Measurements from ENCODE around the gene SMARCE1. TPM values are rescaled to one million over a fixed set of nuclear protein-coding genes. Genes with fewer than 3 reads are reported as not detected.

The SMARCE1 gene
- total RNA-seq, 1 experiment from 2014 or later: 57.9 TPM

DNA sequence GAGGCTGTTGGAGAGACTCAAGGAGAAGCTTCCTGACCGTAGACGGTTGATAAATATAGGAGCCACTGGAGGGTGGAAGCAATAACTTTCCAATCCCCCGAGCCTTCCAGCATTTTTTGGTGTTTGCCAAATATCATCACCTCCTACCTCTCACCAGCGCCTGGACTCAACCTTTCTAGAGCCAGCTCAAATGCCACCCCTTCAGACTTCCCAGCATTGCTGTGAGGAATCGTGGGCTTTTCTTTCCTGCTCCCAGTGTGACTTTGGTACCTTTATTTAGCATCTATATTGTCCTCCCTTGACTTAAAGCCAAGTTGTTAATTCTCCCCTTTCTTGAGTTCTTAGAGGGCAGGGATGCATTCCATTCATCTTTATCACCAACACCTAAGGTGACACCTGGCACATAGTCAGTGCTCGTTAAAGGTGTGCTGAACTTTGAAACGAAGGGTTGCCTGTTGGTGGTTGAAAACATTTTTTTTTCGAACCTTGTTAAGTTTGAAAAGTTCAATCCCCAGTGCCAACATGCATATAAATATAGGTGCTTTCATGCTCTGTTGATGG is 47.1 kb downstream of the SMARCE1 start:
- Histone ChIP-seq H3K36me3 (ENCODE audit: low read depth, low read length) (no peaks in the 10 kb centered on the region), H3K27ac (ENCODE audit: low read length) (no peak overlapping the region), H3F3A (ENCODE audit: low read length, unreplicated experiment) (no peaks in the 10 kb centered on the region), H3K9ac (ENCODE audit: low read length) (no peak overlapping the region), H3K79me2 (ENCODE audit: low read length) (no peaks in the 10 kb centered on the region), H3K4me1 (ENCODE audit: insufficient read depth, low read length) (no peaks in the 10 kb centered on the region), H2AFZ (ENCODE audit: low read length) (no peak overlapping the region), H3K9me3 (ENCODE audit: low read length) (no peaks in the 10 kb centered on the region), H3K4me3 (ENCODE audit: low read length) (no peak overlapping the region), H4K20me1 (ENCODE audit: low read length) (no peaks in the 10 kb centered on the region), H3K9me2 (replicated peaks; ENCODE audit: low read length) (no peaks in the 10 kb centered on the region), H3K27me3 (ENCODE audit: low read length) (no peaks in the 10 kb centered on the region), H3K4me2 (ENCODE audit: low read length) (no peak overlapping the region)
- ATAC-seq (no peak), DNase-seq (no peak)
- ChIA-PET POLR2A (ENCODE audit: unreplicated experiment) (no interaction called here), CTCF (no interaction called here)
- TF ChIP-seq EZH2 (IDR thresholded peaks at IDR 0.05; ENCODE audit: low read length, unreplicated experiment): no peak
- TF ChIP-seq CTCF (conservative IDR thresholded peaks at IDR 0.05; ENCODE audit: low read depth, low read length): no peak
- no peak for TF ChIP-seq EZH2phosphoT487 (IDR thresholded peaks at IDR 0.05; ENCODE audit: borderline replicate concordance, low read length)
- intact Hi-C loops (cut with micrococcal nuclease): no loop called here
- BruUV-seq (replicated peaks): no TSS peak

DNA sequence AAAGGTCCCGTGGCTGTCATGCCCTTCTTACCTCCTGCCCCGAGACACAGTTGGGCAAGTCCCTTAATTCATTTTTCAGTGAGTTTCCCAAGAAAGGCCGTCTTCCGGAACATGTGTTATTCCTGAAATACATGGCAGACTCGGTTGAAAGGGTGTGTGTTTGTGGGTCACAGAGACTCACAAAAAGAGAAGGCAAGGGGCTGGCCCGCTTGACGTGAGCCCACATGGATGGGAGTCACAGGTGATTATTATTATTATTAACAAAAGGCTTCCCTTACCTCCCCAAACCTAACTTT is 48.2 kb downstream of the SMARCE1 start:
- POLR2A ChIA-PET (ENCODE audit: unreplicated experiment): no interaction called here
- no TSS peak for BruUV-seq (replicated peaks)

More for the DNA sequence above, 48.2 kb downstream of the SMARCE1 start:
- no peak for ATAC-seq
- Histone ChIP-seq H3K79me2 (ENCODE audit: low read length) (no peaks in the 10 kb centered on the region), H3K9me2 (replicated peaks; ENCODE audit: low read length) (no peaks in the 10 kb centered on the region), H3K4me1 (ENCODE audit: insufficient read depth, low read length) (no peaks in the 10 kb centered on the region), H4K20me1 (ENCODE audit: low read length) (no peaks in the 10 kb centered on the region), H3K27me3 (ENCODE audit: low read length) (no peaks in the 10 kb centered on the region), H3K36me3 (ENCODE audit: low read depth, low read length) (no peaks in the 10 kb centered on the region), H3K27ac (ENCODE audit: low read length) (no peak overlapping the region), H2AFZ (ENCODE audit: low read length) (no peak overlapping the region), H3K9ac (ENCODE audit: low read length) (no peak overlapping the region), H3K4me3 (ENCODE audit: low read length) (no peak overlapping the region), H3K4me2 (ENCODE audit: low read length) (no peak overlapping the region), H3F3A (ENCODE audit: low read length, unreplicated experiment) (no peaks in the 10 kb centered on the region), H3K9me3 (ENCODE audit: low read length) (no peaks in the 10 kb centered on the region)
- no peak for TF ChIP-seq CTCF (conservative IDR thresholded peaks at IDR 0.05; ENCODE audit: low read depth, low read length)
- no peak for TF ChIP-seq EZH2phosphoT487 (IDR thresholded peaks at IDR 0.05; ENCODE audit: borderline replicate concordance, low read length)
- no peak for TF ChIP-seq EZH2 (IDR thresholded peaks at IDR 0.05; ENCODE audit: low read length, unreplicated experiment)
- CTCF ChIA-PET: no interaction called here
- intact Hi-C loops (cut with micrococcal nuclease): no loop called here
- DNase-seq: no peak
